K562 (cell line): ENCODE measurements around the gene MEX3A. TPM values are rescaled to one million over a fixed set of nuclear protein-coding genes. Genes with fewer than 3 reads are reported as not detected.

Experiments
- ATF2 ChIP-seq: sonication (generic); formaldehyde crosslinking; IDR thresholded peaks from 2 replicates; pipeline ENCODE4 v1.8.1; 2022; ENCODE audit warnings: missing genetic modification reagents
- DEAF1 ChIP-seq: fragments of 450-650 bp; formaldehyde crosslinking; IDR thresholded peaks from 2 replicates; pipeline ENCODE4 v1.4.0; 2020; ENCODE audit warnings: mild to moderate bottlenecking, moderate library complexity
- E2F1 ChIP-seq: sonication (generic); formaldehyde crosslinking; IDR thresholded peaks from 2 replicates; pipeline ENCODE4 v1.8.1; 2023; ENCODE audit warnings: mild to moderate bottlenecking, missing genetic modification reagents, moderate library complexity
- HDAC1 ChIP-seq, 2 experiments: fragments of 450-650 bp; IDR thresholded peaks; 2 replicates each; pipeline ENCODE4 v1.6.1; 2016 to 2017; ENCODE audit warnings: inconsistent platforms in 1 of 2, mild to moderate bottlenecking in 1 of 2, moderate library complexity in 1 of 2
- HNRNPLL ChIP-seq: fragments of 200-400 bp; formaldehyde crosslinking; IDR thresholded peaks from 2 replicates; pipeline ENCODE4 v1.6.1; 2017; ENCODE audit warnings: low read length, low read depth, mild to moderate bottlenecking; ENCODE audit not compliant: poor library complexity, severe bottlenecking
- MTF1 ChIP-seq: fragments of 250-450 bp; sonication (Bioruptor Pico); IDR thresholded peaks from 2 replicates; pipeline ENCODE4 v1.9.0; 2021; ENCODE audit warnings: moderate library complexity, mild to moderate bottlenecking, inconsistent platforms, borderline replicate concordance
- NR0B1 ChIP-seq: fragments of 450-650 bp; IDR thresholded peaks from one replicate; pipeline ENCODE4 v1.6.1; 2018; ENCODE audit warnings: mild to moderate bottlenecking, moderate library complexity; ENCODE audit not compliant: partially characterized antibody
- RBM25 ChIP-seq: fragments of 200-400 bp; formaldehyde crosslinking; IDR thresholded peaks from 2 replicates; pipeline ENCODE4 v1.6.1; 2018; ENCODE audit warnings: low read length, low read depth, moderate library complexity; ENCODE audit not compliant: severe bottlenecking
- SIN3B ChIP-seq: fragments of 450-650 bp; IDR thresholded peaks from 2 replicates; pipeline ENCODE4 v1.6.1; 2017; ENCODE audit warnings: low read depth, mild to moderate bottlenecking, moderate library complexity
- TAF9B ChIP-seq: fragments of 450-650 bp; IDR thresholded peaks from 2 replicates; pipeline ENCODE4 v1.6.1; 2018; ENCODE audit warnings: mild to moderate bottlenecking; ENCODE audit not compliant: partially characterized antibody
- ZBTB43 ChIP-seq: sonication (generic); formaldehyde crosslinking; IDR thresholded peaks from 2 replicates; pipeline ENCODE4 v1.8.0; 2023; ENCODE audit warnings: mild to moderate bottlenecking, missing genetic modification reagents
- ZNF354B ChIP-seq: fragments of 250-450 bp; sonication (Bioruptor Pico); IDR thresholded peaks from 2 replicates; pipeline ENCODE4 v1.4.0; 2020
- ZNF707 ChIP-seq: fragments of 250-450 bp; sonication (Bioruptor Pico); conservative IDR thresholded peaks from 2 replicates; pipeline ENCODE4 v1.8.0; 2022; ENCODE audit warnings: inconsistent platforms, mild to moderate bottlenecking, moderate library complexity
- ZNF75A ChIP-seq: fragments of 450-650 bp; formaldehyde crosslinking; IDR thresholded peaks from 2 replicates; pipeline ENCODE4 v1.4.0; 2020; ENCODE audit warnings: mild to moderate bottlenecking
- polyA plus RNA-seq, 8 experiments: library from polyadenylated mRNA; depleted of rRNA in 4 of 8; stranded (reverse) in 5 of 8; unstranded in 3 of 8; fragments of >200 nt; fragmentation: Nextera tagmentation in 2 of 8; fragmentation: Illumina TruSeq in 1 of 8; extraction: Ambion mirVana in 2 of 8; extraction: Trizol in 1 of 8; gene quantifications; 2 replicates each; pipeline versions ENCODE4 v1.2.1 to v1.2.3, GENCODE V29; 2011 to 2014; ENCODE audit warnings: inconsistent platforms in 1 of 8, missing spikeins in 1 of 8
- total RNA-seq, 7 experiments: library from RNA; depleted of rRNA in 6 of 7; stranded (reverse); fragments of >200 nt in 6 of 7; fragmentation: Illumina TruSeq in 2 of 7; extraction: Trizol in 2 of 7; gene quantifications; 2 replicates each; pipeline versions ENCODE4 v1.2.1 to v1.2.3, GENCODE V29; 2011 to 2021; ENCODE audit warnings: low replicate concordance in 1 of 7
- TF ChIP-seq, protein P1 (sequence below): fragments of 450-650 bp; IDR thresholded peaks from 2 replicates; pipeline ENCODE4 v1.6.1; 2016; ENCODE audit warnings: antibody characterized with exemption

MEX3A gene
- total and polyA plus RNA-seq, 9 of the 15 experiments (the other 6 are each of a cell fraction or from before 2014, with no cell fraction given): 0.36 to 13.7 (median 5.2) TPM

DNA sequence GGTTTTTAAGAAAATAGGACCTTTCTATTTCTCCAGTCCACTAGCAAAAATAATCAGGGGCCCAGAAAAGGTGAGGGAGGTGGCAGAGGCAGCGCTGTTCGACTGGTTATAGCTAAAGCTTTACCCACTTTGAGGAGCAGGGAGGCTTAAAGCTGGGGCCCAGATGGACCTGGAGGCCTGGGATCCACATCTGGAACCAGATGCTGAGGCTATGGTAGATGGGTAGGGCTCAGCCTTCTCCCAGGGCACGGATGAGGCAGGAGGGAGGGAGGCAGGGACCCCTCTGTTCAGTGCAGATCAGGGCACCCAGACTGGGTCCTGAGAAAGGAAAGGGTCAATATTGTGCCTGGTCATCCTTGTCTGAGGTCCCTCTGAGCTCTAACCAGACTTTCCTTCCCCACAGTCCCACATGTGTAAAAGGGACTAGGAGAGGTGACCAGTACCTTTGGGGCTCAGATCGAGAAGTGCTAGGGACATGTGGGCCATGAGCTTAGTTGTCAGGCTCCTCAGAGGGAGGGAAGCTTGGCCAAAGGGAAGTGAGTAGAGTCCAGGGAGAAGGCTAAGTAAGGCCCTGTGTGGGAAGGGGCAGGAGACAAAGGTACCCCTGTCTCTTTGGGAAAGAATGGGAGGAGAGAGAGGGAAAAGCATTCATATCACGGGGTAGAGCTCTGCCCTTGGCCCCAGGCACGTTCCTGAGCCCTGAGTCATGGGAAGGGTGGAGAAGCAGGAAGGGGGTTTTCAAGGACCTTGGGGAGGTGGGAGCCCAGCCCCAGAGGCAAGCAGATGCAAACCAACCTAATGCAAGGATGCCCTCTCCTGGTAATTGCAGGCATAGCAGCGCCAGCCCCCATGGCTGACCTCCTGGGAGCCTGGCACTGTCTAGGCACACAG lies 47.7 kb upstream of the MEX3A start (continued):
- TF ChIP-seq ATF2 (no peak), E2F1 (no peak), RBM25 (no peak), ZNF354B (no peak), ZNF707 (CRISPR knock-in tag) (no peak), ZNF75A (CRISPR knock-in tag) (no peak), TAF9B (no peak), DEAF1 (peak; percentile 91), HNRNPLL (no peak), HDAC1 (IDR thresholded peaks at IDR 0.05) (no peak), ZBTB43 (CRISPR knock-in tag) (no peak), SIN3B (no peak), MTF1 (CRISPR knock-in tag) (no peak), NR0B1 (no peak)
- TF ChIP-seq, protein P1, sequence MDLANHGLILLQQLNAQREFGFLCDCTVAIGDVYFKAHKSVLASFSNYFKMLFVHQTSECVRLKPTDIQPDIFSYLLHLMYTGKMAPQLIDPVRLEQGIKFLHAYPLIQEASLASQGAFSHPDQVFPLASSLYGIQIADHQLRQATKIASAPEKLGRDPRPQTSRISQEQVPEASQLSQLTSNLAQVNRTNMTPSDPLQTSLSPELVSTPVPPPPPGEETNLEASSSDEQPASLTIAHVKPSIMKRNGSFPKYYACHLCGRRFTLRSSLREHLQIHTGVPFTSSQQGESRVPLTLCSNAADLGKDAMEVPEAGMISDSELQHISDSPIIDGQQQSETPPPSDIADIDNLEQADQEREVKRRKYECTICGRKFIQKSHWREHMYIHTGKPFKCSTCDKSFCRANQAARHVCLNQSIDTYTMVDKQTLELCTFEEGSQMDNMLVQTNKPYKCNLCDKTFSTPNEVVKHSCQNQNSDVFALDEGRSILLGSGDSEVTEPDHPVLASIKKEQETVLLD: peak; percentile 68; the same call in 1 of the 2 replicates
